ENCODE results near the gene DRC3. TPM values are rescaled to one million over a fixed set of nuclear protein-coding genes. Genes with fewer than 3 reads are reported as not detected.

DRC3 gene
- total RNA-seq, 1 experiment from 2014 or later: 0.68 TPM

- H4K8ac ChIP-seq (replicated peaks; ENCODE audit: insufficient read length, low read depth, low read length): no peak overlapping the region
- H4K91ac ChIP-seq (ENCODE audit: insufficient read length, low read depth, low read length): no peak overlapping the region
- no peaks in the 10 kb centered on the region for H4K20me1 ChIP-seq (ENCODE audit: control insufficient read depth, insufficient read depth, insufficient read length)
- H3K9me3 ChIP-seq (ENCODE audit: control insufficient read depth, low read depth, low read length): no peaks in the 10 kb centered on the region
- Mint-ChIP-seq H3K27me3 (ENCODE audit: low read depth) (no peaks in the 10 kb centered on the region; the same call in 1 of the 2 replicates), H3K36me3 (ENCODE audit: insufficient read depth in 1 of 3, low read depth in 3 of 3) (no peaks in the 10 kb centered on the region), H3K4me3 (peak overlapping the region; percentile 65 to 78), H3K27ac (no peak overlapping the region), H3K9me3 (no peaks in the 10 kb centered on the region), H3K4me1 (peaks cover 4 to 9% of the 10 kb centered on the region in 2 experiments; a peak in 3 of 4 replicates)
- H3K18ac ChIP-seq (ENCODE audit: insufficient read length, low read depth, low read length): no peak overlapping the region
- H3K14ac ChIP-seq (ENCODE audit: insufficient read depth, low read length): peak overlapping the region; percentile 14; the same call in 1 of the 2 replicates
- no peak overlapping the region for H2BK12ac ChIP-seq (ENCODE audit: insufficient read length, low read depth, low read length)
- no peak overlapping the region for H3K9ac ChIP-seq (ENCODE audit: extremely low read depth, insufficient read length, low read length)
- no peak overlapping the region for H3K27ac ChIP-seq (ENCODE audit: insufficient read length, low read depth, low read length)
- H2BK5ac ChIP-seq (ENCODE audit: insufficient read length, low read length): no peak overlapping the region
- peak overlapping the region; percentile 27 for H3K4me2 ChIP-seq (ENCODE audit: insufficient read depth, insufficient read length, low read length)
- H3K56ac ChIP-seq (ENCODE audit: insufficient read length, low read depth, low read length): no peak overlapping the region
- H2BK20ac ChIP-seq (ENCODE audit: low read depth, low read length, poor library complexity, severe bottlenecking): no peak overlapping the region
- DNase-seq: no peak
- no peak overlapping the region for H3T11ph ChIP-seq (ENCODE audit: low read length)
- H2AK5ac ChIP-seq (ENCODE audit: insufficient read length, low read length): no peak overlapping the region
- H4K5ac ChIP-seq (ENCODE audit: insufficient read length, low read depth, low read length): no peak overlapping the region
- H3K4ac ChIP-seq (ENCODE audit: low read depth, low read length): no peak overlapping the region
- H2BK120ac ChIP-seq (ENCODE audit: low read depth, low read length, poor library complexity, severe bottlenecking): no peak overlapping the region
- H3K79me2 ChIP-seq (ENCODE audit: insufficient read depth, low read length): no peaks in the 10 kb centered on the region
- H3K27me3 ChIP-seq (ENCODE audit: insufficient read depth, low read length): no peaks in the 10 kb centered on the region
- no peaks in the 10 kb centered on the region for H3K23me2 ChIP-seq (ENCODE audit: insufficient read length, low read depth, low read length, poor library complexity, severe bottlenecking)
- H2BK15ac ChIP-seq (ENCODE audit: low read depth, low read length): no peak overlapping the region
- H2AFZ ChIP-seq (ENCODE audit: low read length): no peak overlapping the region
- TF ChIP-seq CTCF (conservative IDR thresholded peaks at IDR 0.05): no peak
- H3K23ac ChIP-seq (ENCODE audit: insufficient read length, low read depth, low read length): no peak overlapping the region
- no peaks in the 10 kb centered on the region for H3K79me1 ChIP-seq (ENCODE audit: insufficient read depth, low read depth, low read length, poor library complexity, severe bottlenecking)
- WGBS (ENCODE audit: extremely low coverage, insufficient read length, low lambda C conversion rate): no CpG with 5 or more reads among the region's 33 CpGs
- peaks cover 3% of the 10 kb centered on the region; the same call in 1 of the 2 replicates for H3K4me1 ChIP-seq (ENCODE audit: insufficient read depth, low read length)
Observed at GRCh38 chr17:17971431-17972125, 1.1 kb upstream of the DRC3 start.
